ENCODE results near the gene RBBP8NL. TPM values are rescaled to one million over a fixed set of nuclear protein-coding genes. Genes with fewer than 3 reads are reported as not detected.

RBBP8NL gene
- total and polyA plus RNA-seq, 4 donors, result under 0.01 to 0.14 TPM; not detected in 2

GRCh38 chr20:62429455-62430310 lies 2.3 kb upstream of the RBBP8NL start:
- Histone ChIP-seq H3K4me3 (ENCODE audit: low read depth in 1 of 3, low read length in 3 of 3) (no peak overlapping the region), H3K9me3 (ENCODE audit: control insufficient read depth in 4 of 4, low read length in 3 of 4) (no peaks in the 10 kb centered on the region), H3K36me3 (ENCODE audit: control insufficient read depth in 4 of 4, insufficient read depth in 3 of 4, low read depth in 1 of 4, low read length in 3 of 4) (no peaks in the 10 kb centered on the region), H3K9ac (ENCODE audit: low read depth in 1 of 2, low read length in 2 of 2) (no peak overlapping the region), H3K27me3 (ENCODE audit: control insufficient read depth in 4 of 4, insufficient read depth in 4 of 4, low read length in 3 of 4) (no peaks in the 10 kb centered on the region), H3K4me1 (ENCODE audit: control insufficient read depth in 4 of 4, insufficient read depth in 4 of 4, low read length in 3 of 4) (no peaks in the 10 kb centered on the region), H3K27ac (ENCODE audit: low read depth in 1 of 2, low read length in 2 of 2) (no peak overlapping the region)
- DNase-seq (ENCODE audit: low spot score), result no peak
- TF ChIP-seq RAD21 (IDR thresholded peaks at IDR 0.05), result no peak
- TF ChIP-seq RXRA (IDR thresholded peaks at IDR 0.05), result no peak
- WGBS, result 72% methylated on average over 23 of the region's 23 CpGs

GRCh38 chr20:62428396-62429295 lies 1.3 kb upstream of the RBBP8NL start:
- H3K27me3 ChIP-seq (ENCODE audit: control insufficient read depth in 4 of 4, insufficient read depth in 4 of 4, low read length in 3 of 4), result no peaks in the 10 kb centered on the region
- DNase-seq (ENCODE audit: low spot score), result no peak
- TF ChIP-seq JUND (IDR thresholded peaks at IDR 0.05), result no peak
- no peak overlapping the region for H3K4me3 ChIP-seq (ENCODE audit: low read depth in 1 of 3, low read length in 3 of 3)
- WGBS, result 62% methylated on average over 31 of the region's 31 CpGs
- no peaks in the 10 kb centered on the region for H3K4me1 ChIP-seq (ENCODE audit: control insufficient read depth in 4 of 4, insufficient read depth in 4 of 4, low read length in 3 of 4)
- H3K9ac ChIP-seq (ENCODE audit: low read depth in 1 of 2, low read length in 2 of 2), result no peak overlapping the region
- no peaks in the 10 kb centered on the region for H3K9me3 ChIP-seq (ENCODE audit: control insufficient read depth in 4 of 4, low read length in 3 of 4)
- H3K27ac ChIP-seq (ENCODE audit: low read depth in 1 of 2, low read length in 2 of 2), result no peak overlapping the region
- no peaks in the 10 kb centered on the region for H3K36me3 ChIP-seq (ENCODE audit: control insufficient read depth in 4 of 4, insufficient read depth in 3 of 4, low read depth in 1 of 4, low read length in 3 of 4)

GRCh38 chr20:62428002-62428372 lies 648 bp upstream of the RBBP8NL start:
- Histone ChIP-seq H3K4me1 (ENCODE audit: control insufficient read depth in 4 of 4, insufficient read depth in 4 of 4, low read length in 3 of 4) (no peaks in the 10 kb centered on the region), H3K9me3 (ENCODE audit: control insufficient read depth in 4 of 4, low read length in 3 of 4) (no peaks in the 10 kb centered on the region), H3K4me3 (ENCODE audit: low read depth in 1 of 3, low read length in 3 of 3) (no peak overlapping the region), H3K36me3 (ENCODE audit: control insufficient read depth in 4 of 4, insufficient read depth in 3 of 4, low read depth in 1 of 4, low read length in 3 of 4) (no peaks in the 10 kb centered on the region), H3K9ac (ENCODE audit: low read depth in 1 of 2, low read length in 2 of 2) (no peak overlapping the region), H3K27me3 (ENCODE audit: control insufficient read depth in 4 of 4, insufficient read depth in 4 of 4, low read length in 3 of 4) (no peaks in the 10 kb centered on the region), H3K27ac (ENCODE audit: low read depth in 1 of 2, low read length in 2 of 2) (no peak overlapping the region)
- DNase-seq (ENCODE audit: low spot score), result no peak
- TF ChIP-seq TAF1 (conservative IDR thresholded peaks at IDR 0.05) (no peak), HNF4A (conservative IDR thresholded peaks at IDR 0.05) (no peak), ATF3 (IDR thresholded peaks at IDR 0.05) (no peak), YY1 (IDR thresholded peaks at IDR 0.05) (no peak), HNF4G (IDR thresholded peaks at IDR 0.05) (no peak), FOXA1 (IDR thresholded peaks at IDR 0.05) (no peak), ZBTB33 (IDR thresholded peaks at IDR 0.05) (no peak), EGR1 (IDR thresholded peaks at IDR 0.05; ENCODE audit: low read depth in 2 of 2) (no peak), RXRA (IDR thresholded peaks at IDR 0.05) (no peak), RAD21 (IDR thresholded peaks at IDR 0.05) (no peak), CTCF (IDR thresholded peaks at IDR 0.05; ENCODE audit: low read depth, low read length, missing input control) (no peak), JUND (IDR thresholded peaks at IDR 0.05) (no peak), GABPA (IDR thresholded peaks at IDR 0.05 in 1 of 2, conservative IDR thresholded peaks at IDR 0.05 in 1 of 2) (no peak), MAX (IDR thresholded peaks at IDR 0.05) (no peak), REST (IDR thresholded peaks at IDR 0.05) (no peak), NR2F2 (IDR thresholded peaks at IDR 0.05) (no peak), SP1 (IDR thresholded peaks at IDR 0.05) (no peak)
- 86% methylated on average over 10 of the region's 10 CpGs for WGBS
